H1 (cell line): ENCODE measurements around the gene FAM83C. TPM values are rescaled to one million over a fixed set of nuclear protein-coding genes. Genes with fewer than 3 reads are reported as not detected.

Experiments used
- CTCF ChIA-PET: fragments of 300-600 bp; sonication (Branson Sonifier 250); formaldehyde crosslinking; loops from one replicate; lab custom pipeline; 2021; ENCODE audit not compliant: partially characterized antibody; lab: Charles Lee
- POLR2A ChIA-PET: fragments of 300-600 bp; sonication (Branson Sonifier 250); formaldehyde crosslinking; loops from one replicate; lab custom pipeline; 2021; ENCODE audit warnings: inconsistent platforms; ENCODE audit not compliant: partially characterized antibody; lab: Charles Lee
- DNase-seq, 2 experiments: peaks; one replicate each; pipeline versions ENCODE4 v3.0.0 to v3.0.0-alpha.2; 2010 to 2022; ENCODE audit warnings: low spot score in 2 of 2, low read depth in 1 of 2, mixed read lengths in 1 of 2
- FAIRE-seq: peaks from 2 replicates; lab custom pipeline; 2011; peaks lifted over from hg19 to GRCh38; lab: Jason Lieb, UNC
- H2AFZ ChIP-seq: 2 replicates; pipeline ENCODE4 v1.8.1; 2012; ENCODE audit warnings: low read length, inconsistent platforms
- H2AK5ac ChIP-seq: 2 replicates; pipeline ENCODE4 v1.6.1; 2013; ENCODE audit warnings: low read depth, low read length
- H2BK120ac ChIP-seq: replicated peaks from 2 replicates; pipeline ENCODE3; 2013; ENCODE audit warnings: low read depth, low read length, inconsistent platforms
- H2BK12ac ChIP-seq: 2 replicates; pipeline ENCODE4 v1.6.1; 2013; ENCODE audit warnings: low read depth, low read length
- H2BK15ac ChIP-seq: 2 replicates; pipeline ENCODE4 v1.6.1; 2013; ENCODE audit warnings: low read length
- H2BK20ac ChIP-seq: 2 replicates; pipeline ENCODE4 v1.6.1; 2013; ENCODE audit warnings: low read length
- H2BK5ac ChIP-seq: 2 replicates; pipeline ENCODE4 v1.6.1; 2013; ENCODE audit warnings: low read depth, low read length
- H3K14ac ChIP-seq: 2 replicates; pipeline ENCODE4 v1.6.1; 2013; ENCODE audit warnings: inconsistent platforms; ENCODE audit not compliant: insufficient read length
- H3K18ac ChIP-seq: 2 replicates; pipeline ENCODE4 v1.6.1; 2013; ENCODE audit warnings: low read length; ENCODE audit errors: extremely low read depth
- H3K23ac ChIP-seq: 2 replicates; pipeline ENCODE4 v1.6.1; 2013; ENCODE audit warnings: inconsistent platforms; ENCODE audit not compliant: insufficient read length
- H3K23me2 ChIP-seq: 2 replicates; pipeline ENCODE4 v1.6.1; 2013; ENCODE audit warnings: low read depth, low read length
- H3K27ac ChIP-seq: 2 replicates; pipeline ENCODE4 v1.6.1; 2011; ENCODE audit warnings: low read depth, low read length, inconsistent platforms
- H3K27me3 ChIP-seq, 4 experiments: replicated peaks in 1 of 4; 1 replicate in 1 of 4; 2 replicates in 3 of 4; pipeline versions ENCODE4 v1.6.1 to v1.8.1; 2011 to 2013; ENCODE audit warnings: low read length in 3 of 4, mild to moderate bottlenecking in 3 of 4, inconsistent platforms in 2 of 4, mixed read lengths in 2 of 4, moderate library complexity in 1 of 4; ENCODE audit not compliant: control insufficient read depth in 3 of 4, insufficient read depth in 3 of 4; ENCODE audit errors: extremely low read depth in 1 of 4
- H3K36me3 ChIP-seq, 4 experiments: 2 replicates each; pipeline versions ENCODE4 v1.6.1 to v1.8.1; 2011 to 2013; ENCODE audit warnings: mild to moderate bottlenecking in 4 of 4, low read length in 3 of 4, moderate library complexity in 2 of 4, control low read depth in 1 of 4, inconsistent platforms in 1 of 4; ENCODE audit not compliant: insufficient read depth in 4 of 4, control insufficient read depth in 2 of 4
- H3K4ac ChIP-seq: replicated peaks from 2 replicates; pipeline ENCODE3; 2013; ENCODE audit warnings: low read length, low read depth, mixed read lengths, inconsistent platforms; ENCODE audit not compliant: insufficient read length
- H3K4me1 ChIP-seq, 4 experiments: replicated peaks in 1 of 4; 1 replicate in 1 of 4; 2 replicates in 3 of 4; pipeline versions ENCODE4 v1.6.1 to v1.8.1; 2011 to 2013; ENCODE audit warnings: low read length in 3 of 4, inconsistent platforms in 2 of 4, mixed read lengths in 1 of 4; ENCODE audit not compliant: insufficient read depth in 4 of 4, control insufficient read depth in 3 of 4
- H3K4me2 ChIP-seq, 2 experiments: 2 replicates each; pipeline versions ENCODE4 v1.6.1 to v1.8.1; 2011 to 2013; ENCODE audit warnings: low read depth in 2 of 2, low read length in 2 of 2, control low read depth in 1 of 2, inconsistent platforms in 1 of 2, mild to moderate bottlenecking in 1 of 2; ENCODE audit not compliant: insufficient read depth in 1 of 2
- H3K4me3 ChIP-seq, 4 experiments: fragments of 200-600, 300-600 bp in 1 of 4; sonication (generic), shearing (Covaris generic), sonication (Bioruptor Twin) in 1 of 4; 2 replicates each; pipeline versions ENCODE4 v1.5.1 to v1.8.1; 2011 to 2016; ENCODE audit warnings: low read length in 4 of 4, low read depth in 3 of 4, control low read depth in 2 of 4, inconsistent platforms in 2 of 4, mild to moderate bottlenecking in 2 of 4, mixed read lengths in 1 of 4, moderate library complexity in 1 of 4; ENCODE audit not compliant: insufficient read depth in 2 of 4; ENCODE audit errors: extremely low read depth in 1 of 4
- H3K56ac ChIP-seq: replicated peaks from 2 replicates; pipeline ENCODE3; 2013; ENCODE audit warnings: low read depth, mild to moderate bottlenecking, mixed read lengths, low read length, inconsistent platforms; ENCODE audit not compliant: insufficient read length
- H3K79me1 ChIP-seq: 2 replicates; pipeline ENCODE4 v1.6.1; 2013; ENCODE audit warnings: low read depth, low read length, control low read depth
- H3K79me2 ChIP-seq, 2 experiments: 2 replicates each; pipeline versions ENCODE4 v1.6.1 to v1.8.1; 2012 to 2013; ENCODE audit warnings: low read length in 2 of 2, mild to moderate bottlenecking in 2 of 2, inconsistent platforms in 1 of 2; ENCODE audit not compliant: insufficient read depth in 2 of 2, control insufficient read depth in 1 of 2
- H3K9ac ChIP-seq, 4 experiments: replicated peaks in 1 of 4; 1 replicate in 1 of 4; 2 replicates in 3 of 4; pipeline versions ENCODE4 v1.6.1 to v1.8.1; 2011 to 2013; ENCODE audit warnings: low read depth in 3 of 4, low read length in 3 of 4, control low read depth in 2 of 4, mild to moderate bottlenecking in 2 of 4, moderate library complexity in 2 of 4, inconsistent platforms in 1 of 4; ENCODE audit errors: extremely low read depth in 1 of 4
- H3K9me3 ChIP-seq, 2 experiments: 2 replicates each; pipeline versions ENCODE4 v1.6.1 to v1.8.1; 2012 to 2013; ENCODE audit warnings: mild to moderate bottlenecking in 2 of 2, moderate library complexity in 2 of 2, control low read depth in 1 of 2, inconsistent platforms in 1 of 2, low read depth in 1 of 2, low read length in 1 of 2, mixed read lengths in 1 of 2; ENCODE audit not compliant: insufficient read depth in 2 of 2
- H4K20me1 ChIP-seq, 2 experiments: replicated peaks in 1 of 2; 2 replicates each; pipeline versions ENCODE3 to v1.8.1; 2011 to 2013; ENCODE audit warnings: inconsistent platforms in 2 of 2, low read length in 2 of 2, mild to moderate bottlenecking in 1 of 2; ENCODE audit not compliant: insufficient read depth in 2 of 2, control insufficient read depth in 1 of 2
- H4K5ac ChIP-seq: 2 replicates; pipeline ENCODE4 v1.6.1; 2013; ENCODE audit warnings: low read length, low read depth, mixed read lengths, inconsistent platforms; ENCODE audit not compliant: insufficient read length
- H4K8ac ChIP-seq: 2 replicates; pipeline ENCODE4 v1.8.0; 2013; ENCODE audit warnings: mild to moderate bottlenecking, moderate library complexity, low read length, inconsistent platforms; ENCODE audit not compliant: insufficient read depth; ENCODE audit errors: extremely low read depth
- H4K91ac ChIP-seq: replicated peaks from 2 replicates; pipeline ENCODE3; 2013; ENCODE audit warnings: low read length, mixed read lengths, inconsistent platforms; ENCODE audit not compliant: insufficient read length
- EGR1 ChIP-seq: IDR thresholded peaks from 2 replicates; pipeline ENCODE4 v1.6.1; 2011; ENCODE audit warnings: low read depth, low read length, borderline replicate concordance
- FOSL1 ChIP-seq: IDR thresholded peaks from 2 replicates; pipeline ENCODE4 v1.6.1; 2011; ENCODE audit warnings: mild to moderate bottlenecking, low read depth, low read length, moderate library complexity; ENCODE audit not compliant: insufficient read depth
- WGBS, 2 experiments: shearing (Covaris generic) in 1 of 2; methylation state at CpG; one replicate each; pipeline versions ENCODE4 v1.1.6 to v1.1.7; 2013 to 2015; ENCODE audit warnings: low lambda C conversion rate in 2 of 2, mixed read lengths in 2 of 2, inconsistent platforms in 1 of 2, low coverage in 1 of 2, missing lambda C conversion rate in 1 of 2; ENCODE audit not compliant: insufficient replicate concordance in 2 of 2, insufficient coverage in 1 of 2, insufficient read length in 1 of 2; ENCODE audit errors: extremely low coverage in 1 of 2, missing lambda C conversion rate in 1 of 2; 5-methylcytosine and 5-hydroxymethylcytosine counted together
- polyA plus RNA-seq, 7 experiments: library from polyadenylated mRNA; depleted of rRNA in 3 of 7; stranded (reverse) in 5 of 7; unstranded in 2 of 7; fragments of >200 nt in 5 of 7; fragments of 200-250 nt in 2 of 7; gene quantifications; 1 replicate in 5 of 7; 2 replicates in 1 of 7; 4 replicates in 1 of 7; pipeline versions ENCODE4 v1.2.1 to v1.2.3, GENCODE V29; 2011 to 2013; ENCODE audit warnings: missing spikeins in 2 of 7, mixed read lengths in 2 of 7
- total RNA-seq: library from RNA; stranded (reverse); fragmentation: NEBNext Ultra II Directional; extraction: Animal tissue kit (Norgen Biotek cat#: 25700); gene quantifications from 2 replicates; pipeline ENCODE4 v1.2.1, GENCODE V29; 2021

Gene FAM83C
- total and polyA plus RNA-seq, 2 of the 8 experiments (the other 6 are each of a cell fraction or from before 2014, with no cell fraction given), result not detected

- Histone ChIP-seq H3K4me1 (peaks cover 3 to 9% (median 3%) of the 10 kb centered on the region in 4 experiments; a peak in 6 of 7 replicates), H4K20me1 (peaks cover 1% of the 10 kb centered on the region in 2 experiments), H3K23ac (no peak overlapping the region), H2AFZ (no peak overlapping the region), H2AK5ac (no peak overlapping the region), H2BK15ac (no peak overlapping the region), H2BK12ac (no peak overlapping the region), H2BK120ac (no peak overlapping the region), H3K9ac (no peak overlapping the region), H3K23me2 (no peaks in the 10 kb centered on the region), H2BK20ac (no peak overlapping the region), H3K79me1 (no peaks in the 10 kb centered on the region; the same call in 1 of the 2 replicates), H4K91ac (no peak overlapping the region), H3K4me2 (no peak overlapping the region), H3K4me3 (no peak overlapping the region), H3K56ac (no peak overlapping the region), H3K18ac (no peak overlapping the region), H3K14ac (no peak overlapping the region), H3K4ac (no peak overlapping the region), H4K8ac (no peak overlapping the region), H2BK5ac (no peak overlapping the region), H3K27me3 (no peaks in the 10 kb centered on the region; a peak in 2 of 7 replicates), H3K79me2 (no peaks in the 10 kb centered on the region), H3K27ac (no peak overlapping the region), H4K5ac (no peak overlapping the region), H3K36me3 (peaks cover 0 to 4% (median 0%) of the 10 kb centered on the region in 4 experiments; a peak in 1 of 8 replicates), H3K9me3 (no peaks in the 10 kb centered on the region)
- no peak for DNase-seq
- no peak for TF ChIP-seq EGR1
- no peak for TF ChIP-seq FOSL1
- POLR2A ChIA-PET, result interaction anchor here (1.3 kb wide), 1 partner anchor 11 kb away, joined by 5 read pairs; no protein-coding TSS in a partner anchor
- WGBS, 2 experiments, result 86% methylated on average over 6 of the region's 6 CpGs; no CpG with 5 or more reads in 1 of the 2 experiments
- FAIRE-seq, result no peak
- CTCF ChIA-PET, result interaction anchor here (1.0 to 7.3 kb wide), 4 partner anchors 11 to 26 kb away, joined by 4 to 106 read pairs (median 16); no protein-coding TSS in a partner anchor
Observed at GRCh38 chr20:35318502-35319157, 26.4 kb upstream of the FAM83C start.
